Nephron (organoid): ENCODE data around the gene NGB.
"Not testable (repeated sequence)": the region's sequence is repeated elsewhere in the genome, so short reads cannot be mapped to it uniquely, and the experiment has no call there.

Experiments
- H3K27ac Mint-ChIP-seq, 3 experiments: 2 replicates each; pipeline ENCODE4 v1.8.0; 2020; ENCODE audit warnings: mixed read lengths in 3 of 3, mild to moderate bottlenecking in 2 of 3, moderate library complexity in 1 of 3
- H3K27me3 Mint-ChIP-seq: 2 replicates; pipeline ENCODE4 v1.8.0; 2021; ENCODE audit warnings: low read depth, mild to moderate bottlenecking, moderate library complexity, mixed read lengths
- H3K36me3 Mint-ChIP-seq: 2 replicates; pipeline ENCODE4 v1.8.0; 2020; ENCODE audit warnings: low read depth, mixed read lengths
- H3K4me1 Mint-ChIP-seq: 2 replicates; pipeline ENCODE4 v1.8.0; 2020; ENCODE audit warnings: mixed read lengths
- H3K4me3 Mint-ChIP-seq, 3 experiments: 2 replicates each; pipeline ENCODE4 v1.8.0; 2020; ENCODE audit warnings: mild to moderate bottlenecking in 3 of 3, mixed read lengths in 3 of 3, moderate library complexity in 2 of 3
- H3K9me3 Mint-ChIP-seq: 2 replicates; pipeline ENCODE4 v1.8.0; 2020; ENCODE audit warnings: mixed read lengths
- TF ChIP-seq, protein P1 (sequence below), 3 experiments: fragments of 200-600 bp; sonication (generic); IDR thresholded peaks; one replicate each; pipeline ENCODE4 v1.5.0; 2021; ENCODE audit warnings: antibody characterized with exemption in 3 of 3; ENCODE audit not compliant: unreplicated experiment in 3 of 3

The NGB gene

DNA sequence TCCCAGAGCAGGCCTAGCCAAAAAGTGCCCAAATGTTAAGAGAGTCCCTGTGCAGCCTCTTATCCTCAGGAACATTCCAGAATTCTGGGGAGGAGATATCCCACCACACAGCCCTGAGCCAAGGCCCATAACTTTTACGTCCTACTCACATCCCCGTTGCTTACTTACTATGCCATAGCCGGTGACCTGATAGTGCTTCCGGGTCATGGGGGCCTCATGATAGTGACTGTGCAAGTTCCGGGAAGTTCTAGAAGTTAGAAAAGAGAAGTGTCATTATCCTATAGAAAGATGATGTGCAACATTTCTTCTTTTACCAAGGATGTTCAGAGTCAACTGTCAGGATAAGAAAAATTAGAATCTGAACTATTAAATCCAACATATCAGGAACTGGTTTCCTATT lies 15.6 kb upstream of the NGB start:
- TF ChIP-seq, protein P1, sequence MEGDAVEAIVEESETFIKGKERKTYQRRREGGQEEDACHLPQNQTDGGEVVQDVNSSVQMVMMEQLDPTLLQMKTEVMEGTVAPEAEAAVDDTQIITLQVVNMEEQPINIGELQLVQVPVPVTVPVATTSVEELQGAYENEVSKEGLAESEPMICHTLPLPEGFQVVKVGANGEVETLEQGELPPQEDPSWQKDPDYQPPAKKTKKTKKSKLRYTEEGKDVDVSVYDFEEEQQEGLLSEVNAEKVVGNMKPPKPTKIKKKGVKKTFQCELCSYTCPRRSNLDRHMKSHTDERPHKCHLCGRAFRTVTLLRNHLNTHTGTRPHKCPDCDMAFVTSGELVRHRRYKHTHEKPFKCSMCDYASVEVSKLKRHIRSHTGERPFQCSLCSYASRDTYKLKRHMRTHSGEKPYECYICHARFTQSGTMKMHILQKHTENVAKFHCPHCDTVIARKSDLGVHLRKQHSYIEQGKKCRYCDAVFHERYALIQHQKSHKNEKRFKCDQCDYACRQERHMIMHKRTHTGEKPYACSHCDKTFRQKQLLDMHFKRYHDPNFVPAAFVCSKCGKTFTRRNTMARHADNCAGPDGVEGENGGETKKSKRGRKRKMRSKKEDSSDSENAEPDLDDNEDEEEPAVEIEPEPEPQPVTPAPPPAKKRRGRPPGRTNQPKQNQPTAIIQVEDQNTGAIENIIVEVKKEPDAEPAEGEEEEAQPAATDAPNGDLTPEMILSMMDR (IDR thresholded peaks at IDR 0.05; ENCODE audit: unreplicated experiment in 3 of 3) = no peak
- Mint-ChIP-seq H3K27me3 (no peaks in the 10 kb centered on the region), H3K9me3 (no peaks in the 10 kb centered on the region), H3K36me3 (peaks cover 50% of the 10 kb centered on the region), H3K27ac (no peak overlapping the region), H3K4me3 (no peak overlapping the region), H3K4me1 (peaks cover 6% of the 10 kb centered on the region)

GRCh38 chr14:77284466-77284865 lies 13.5 kb upstream of the NGB start:
- peaks cover 50% of the 10 kb centered on the region for H3K36me3 Mint-ChIP-seq
- no peaks in the 10 kb centered on the region for H3K27me3 Mint-ChIP-seq
- no peaks in the 10 kb centered on the region for H3K9me3 Mint-ChIP-seq
- peaks cover 6% of the 10 kb centered on the region for H3K4me1 Mint-ChIP-seq
- no peak overlapping the region for H3K4me3 Mint-ChIP-seq
- TF ChIP-seq, protein P1 (IDR thresholded peaks at IDR 0.05; ENCODE audit: unreplicated experiment in 3 of 3) = no peak
- no peak overlapping the region for H3K27ac Mint-ChIP-seq

GRCh38 chr14:77284066-77284465 lies 13.1 kb upstream of the NGB start:
- Mint-ChIP-seq H3K9me3 (no peaks in the 10 kb centered on the region), H3K27ac (no peak overlapping the region), H3K36me3 (peaks cover 54% of the 10 kb centered on the region), H3K27me3 (no peaks in the 10 kb centered on the region), H3K4me3 (no peak overlapping the region), H3K4me1 (peaks cover 6% of the 10 kb centered on the region)
- TF ChIP-seq, protein P1 (IDR thresholded peaks at IDR 0.05; ENCODE audit: unreplicated experiment in 3 of 3) = no peak

GRCh38 chr14:77281852-77282410 lies 10.9 kb upstream of the NGB start:
- Mint-ChIP-seq H3K4me3 (no peak overlapping the region), H3K9me3 (no peaks in the 10 kb centered on the region), H3K4me1 (peaks cover 6% of the 10 kb centered on the region), H3K27ac (no peak overlapping the region), H3K36me3 (peaks cover 46% of the 10 kb centered on the region), H3K27me3 (no peaks in the 10 kb centered on the region)
- TF ChIP-seq, protein P1 (IDR thresholded peaks at IDR 0.05; ENCODE audit: unreplicated experiment in 3 of 3) = no peak

DNA sequence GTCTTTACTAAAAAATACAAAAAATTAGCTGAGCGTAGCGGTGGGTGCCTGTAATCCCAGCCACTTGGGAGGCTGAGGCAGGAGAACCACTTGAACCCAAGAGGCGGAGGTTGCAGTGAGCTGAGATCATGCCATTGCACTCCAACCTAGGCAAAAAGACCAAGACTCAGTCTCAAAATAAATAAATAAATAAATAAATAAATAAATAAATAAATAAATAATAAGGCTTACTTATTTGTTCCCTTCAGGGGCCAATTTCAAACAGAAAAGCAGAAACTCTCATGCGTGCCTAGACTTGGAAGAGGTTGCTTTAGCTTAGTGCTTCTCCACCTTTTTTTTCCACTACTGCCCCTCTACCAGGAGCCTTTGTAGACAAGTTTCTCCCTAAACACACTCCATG lies 9.9 kb upstream of the NGB start:
- H3K4me1 Mint-ChIP-seq, H3K27me3 Mint-ChIP-seq, H3K4me3 Mint-ChIP-seq, H3K9me3 Mint-ChIP-seq, H3K27ac Mint-ChIP-seq: not testable (repeated sequence)
- peaks cover 36% of the 10 kb centered on the region for H3K36me3 Mint-ChIP-seq

- Mint-ChIP-seq H3K9me3 (no peaks in the 10 kb centered on the region), H3K4me3 (no peak overlapping the region), H3K27me3 (no peaks in the 10 kb centered on the region), H3K4me1 (peaks cover 6% of the 10 kb centered on the region), H3K27ac (no peak overlapping the region), H3K36me3 (peaks cover 24% of the 10 kb centered on the region)
- TF ChIP-seq, protein P1 (IDR thresholded peaks at IDR 0.05; ENCODE audit: unreplicated experiment in 3 of 3) = no peak
These were observed 8.7 kb upstream of the NGB start for GRCh38 chr14:77279719-77280118.
